Endothelial cell of hepatic sinusoid (primary cell): Measurements from ENCODE around the gene PCDHGA11.
"Not testable (repeated sequence)": the region's sequence is repeated elsewhere in the genome, so short reads cannot be mapped to it uniquely, and the experiment has no call there.

ENCODE experiments used
- in situ Hi-C: cut with HindIII; loops from 2 replicates; pipeline ENCODE4 v1.10.0; 2017; ENCODE audit warnings: low sequenced_read_pairs

PCDHGA11 gene

GRCh38 chr5:141427783-141428426, 7.1 kb downstream of the PCDHGA11 start:
- in situ Hi-C loops = loop anchor here (5.0 kb wide), 1 partner anchor 91 kb away; the partner anchor contains the start of gene PCDHGA2

- in situ Hi-C loops = no loop called here
Observed at GRCh38 chr5:141430332-141431113, 9.7 kb downstream of the PCDHGA11 start, which contains the start of gene PCDHGA12. Gene PCDHGA12, plus strand, starts transcription at chr5:141430507. Its CDS starts 253 bp downstream, at chr5:141430760.

- in situ Hi-C loops = no loop called here
Observed at GRCh38 chr5:141431286-141431685, 10.4 kb downstream of the PCDHGA11 start.

- in situ Hi-C loops = not testable (repeated sequence)
Observed at GRCh38 chr5:141432308-141432707, 11.5 kb downstream of the PCDHGA11 start.

GRCh38 chr5:141432726-141433125, 11.9 kb downstream of the PCDHGA11 start:
- in situ Hi-C loops = not testable (repeated sequence)

- in situ Hi-C loops = no loop called here
Observed at GRCh38 chr5:141434006-141434405, 13.2 kb downstream of the PCDHGA11 start.

- in situ Hi-C loops = no loop called here
Observed at GRCh38 chr5:141437221-141437620, 16.4 kb downstream of the PCDHGA11 start.

GRCh38 chr5:141439411-141440141, 18.7 kb downstream of the PCDHGA11 start:
- in situ Hi-C loops = loop anchor here (5.0 kb wide), 2 partner anchors 32 to 73 kb away; partner anchors contain the start of gene PCDHGB6

GRCh38 chr5:141440341-141440740, 19.5 kb downstream of the PCDHGA11 start:
- in situ Hi-C loops = loop anchor here (5.0 kb wide), 2 partner anchors 33 to 72 kb away; partner anchors contain the start of gene PCDHGB6

- in situ Hi-C loops = loop anchor here (5.0 kb wide), 2 partner anchors 34 to 71 kb away; partner anchors contain the start of gene PCDHGB6
Observed at GRCh38 chr5:141441571-141442170, 20.8 kb downstream of the PCDHGA11 start.

- in situ Hi-C loops = no loop called here
Observed at GRCh38 chr5:141465351-141465750, 44.5 kb downstream of the PCDHGA11 start.
